ENCODE data around the gene CS. TPM values are rescaled to one million over a fixed set of nuclear protein-coding genes. Genes with fewer than 3 reads are reported as not detected.
A peak's percentile ranks its signal among the peaks of the same experiment; 100 is the strongest.

CS gene
- total RNA-seq, 1 experiment from 2014 or later: 250 TPM

- no peak overlapping the region for H3K56ac ChIP-seq (ENCODE audit: insufficient read length, low read depth, low read length)
- no peak overlapping the region for H2AK5ac ChIP-seq (ENCODE audit: insufficient read length, low read length)
- H3T11ph ChIP-seq (ENCODE audit: low read length): no peak overlapping the region
- TF ChIP-seq CTCF (conservative IDR thresholded peaks at IDR 0.05): no peak
- H4K8ac ChIP-seq (replicated peaks; ENCODE audit: insufficient read length, low read depth, low read length): no peak overlapping the region
- no peak overlapping the region for H2BK15ac ChIP-seq (ENCODE audit: low read depth, low read length)
- no peaks in the 10 kb centered on the region for H3K27me3 Mint-ChIP-seq (ENCODE audit: low read depth)
- no peak for DNase-seq
- H3K27ac ChIP-seq (ENCODE audit: insufficient read length, low read depth, low read length): no peak overlapping the region
- H3K9ac ChIP-seq (ENCODE audit: extremely low read depth, insufficient read length, low read length): no peak overlapping the region
- no peak overlapping the region for H3K4me3 Mint-ChIP-seq
- no peak overlapping the region for H3K23ac ChIP-seq (ENCODE audit: insufficient read length, low read depth, low read length)
- no peak overlapping the region for H2BK12ac ChIP-seq (ENCODE audit: insufficient read length, low read depth, low read length)
- H2BK5ac ChIP-seq (ENCODE audit: insufficient read length, low read length): no peak overlapping the region
- H3K18ac ChIP-seq (ENCODE audit: insufficient read length, low read depth, low read length): no peak overlapping the region
- peak overlapping the region in 1 of 3 experiments; percentile 16; a peak in 2 of 7 replicates for H3K27ac Mint-ChIP-seq
- H3K14ac ChIP-seq (ENCODE audit: insufficient read depth, low read length): no peak overlapping the region
- peaks cover 11% of the 10 kb centered on the region; the same call in 1 of the 2 replicates for H3K79me2 ChIP-seq (ENCODE audit: insufficient read depth, low read length)
- H3K9me3 ChIP-seq (ENCODE audit: control insufficient read depth, low read depth, low read length): no peaks in the 10 kb centered on the region
- H3K36me3 Mint-ChIP-seq (ENCODE audit: insufficient read depth in 1 of 3, low read depth in 3 of 3): peaks cover 14 to 58% (median 24%) of the 10 kb centered on the region in 3 experiments
- no CpG with 5 or more reads among the region's 5 CpGs for WGBS (ENCODE audit: extremely low coverage, insufficient read length, low lambda C conversion rate)
- H2BK120ac ChIP-seq (ENCODE audit: low read depth, low read length, poor library complexity, severe bottlenecking): no peak overlapping the region
- H3K4ac ChIP-seq (ENCODE audit: low read depth, low read length): no peak overlapping the region
- no peaks in the 10 kb centered on the region for H4K20me1 ChIP-seq (ENCODE audit: control insufficient read depth, insufficient read depth, insufficient read length)
- H2BK20ac ChIP-seq (ENCODE audit: low read depth, low read length, poor library complexity, severe bottlenecking): no peak overlapping the region
- no peaks in the 10 kb centered on the region for H3K9me3 Mint-ChIP-seq
- no peak overlapping the region for H2AFZ ChIP-seq (ENCODE audit: low read length)
- no peaks in the 10 kb centered on the region for H3K23me2 ChIP-seq (ENCODE audit: insufficient read length, low read depth, low read length, poor library complexity, severe bottlenecking)
- H3K4me1 ChIP-seq (ENCODE audit: insufficient read depth, low read length): no peaks in the 10 kb centered on the region
- H3K4me2 ChIP-seq (ENCODE audit: insufficient read depth, insufficient read length, low read length): no peak overlapping the region
- no peak overlapping the region for H4K5ac ChIP-seq (ENCODE audit: insufficient read length, low read depth, low read length)
- no peak overlapping the region for H4K91ac ChIP-seq (ENCODE audit: insufficient read length, low read depth, low read length)
- peaks cover 3 to 4% of the 10 kb centered on the region in 2 experiments; a peak in 3 of 4 replicates for H3K4me1 Mint-ChIP-seq
- no peaks in the 10 kb centered on the region for H3K27me3 ChIP-seq (ENCODE audit: insufficient read depth, low read length)
- H3K79me1 ChIP-seq (ENCODE audit: insufficient read depth, low read depth, low read length, poor library complexity, severe bottlenecking): peaks cover 11% of the 10 kb centered on the region
Measured at GRCh38 chr12:56293795-56294194, 6.3 kb downstream of the CS start.

All from H9 (cell line).